ENCODE results near the gene OS9.

OS9 gene

GRCh38 chr12:57717846-57718640 lies 24.1 kb downstream of the OS9 start:
- TF ChIP-seq ZNF513 (tag by site-specific recombination; IDR thresholded peaks at IDR 0.05) (peak; percentile 91), ZNF114 (tag by site-specific recombination; IDR thresholded peaks at IDR 0.05) (no peak)
- H3K9me3 ChIP-seq (ENCODE audit: control insufficient read depth, insufficient read depth, low read depth, low read length) = no peaks in the 10 kb centered on the region
- no peak overlapping the region for H3K27ac ChIP-seq (ENCODE audit: extremely low read depth, low read depth, low read length)
- H3K36me3 ChIP-seq (ENCODE audit: control insufficient read depth in 2 of 2, insufficient read depth in 1 of 2, low read length in 2 of 2) = peaks cover 14 to 62% of the 10 kb centered on the region in 2 experiments; a peak in 2 of 3 replicates
- POLR2A ChIA-PET = interaction anchor here (0.7 kb wide), 1 partner anchor 8 kb away, joined by 3 read pairs; no protein-coding TSS in a partner anchor
- H3K4me3 ChIP-seq (ENCODE audit: low read depth, low read length) = no peak overlapping the region
- CTCF ChIA-PET = interaction anchor here (0.7 to 1.0 kb wide), 2 partner anchors 11 to 86 kb away, joined by 3 read pairs; no protein-coding TSS in a partner anchor
- H3K4me1 ChIP-seq (ENCODE audit: control insufficient read depth, insufficient read depth, low read length) = no peaks in the 10 kb centered on the region

GRCh38 chr12:57718641-57719528 lies 25.0 kb downstream of the OS9 start:
- no peak for TF ChIP-seq ZNF398 (tag by site-specific recombination; IDR thresholded peaks at IDR 0.05)
- no peak for TF ChIP-seq ZNF391 (tag by site-specific recombination; IDR thresholded peaks at IDR 0.05; ENCODE audit: borderline replicate concordance, low read depth)
- no peak for TF ChIP-seq ZNF362 (tag by site-specific recombination; IDR thresholded peaks at IDR 0.05)
- no peak for TF ChIP-seq WT1 (tag by site-specific recombination; IDR thresholded peaks at IDR 0.05)
- no peak for TF ChIP-seq RBAK (tag by site-specific recombination; IDR thresholded peaks at IDR 0.05)
- TF ChIP-seq ZNF768 (tag by site-specific recombination; IDR thresholded peaks at IDR 0.05) = no peak
- no peak for TF ChIP-seq ZBTB6 (tag by site-specific recombination; IDR thresholded peaks at IDR 0.05)
- no peak for TF ChIP-seq OVOL3 (tag by site-specific recombination; IDR thresholded peaks at IDR 0.05)
- no peak for TF ChIP-seq ZNF148 (tag by site-specific recombination; IDR thresholded peaks at IDR 0.05; ENCODE audit: borderline replicate concordance)
- TF ChIP-seq ZNF26 (tag by site-specific recombination; IDR thresholded peaks at IDR 0.05) = no peak
- no peak for TF ChIP-seq ZFP3 (tag by site-specific recombination; IDR thresholded peaks at IDR 0.05; ENCODE audit: low read depth)
- no peak for TF ChIP-seq ZNF366 (tag by site-specific recombination; conservative IDR thresholded peaks at IDR 0.05)
- no peak for TF ChIP-seq ZNF473 (tag by site-specific recombination; IDR thresholded peaks at IDR 0.05)
- TF ChIP-seq ZNF660 (tag by site-specific recombination; IDR thresholded peaks at IDR 0.05) = no peak
- TF ChIP-seq ZNF140 (tag by site-specific recombination; IDR thresholded peaks at IDR 0.05) = no peak
- no peak for TF ChIP-seq ZNF624 (tag by site-specific recombination; IDR thresholded peaks at IDR 0.05)
- no peak for TF ChIP-seq SP2 (tag by site-specific recombination; IDR thresholded peaks at IDR 0.05)
- ChIA-PET POLR2A (no interaction called here), CTCF (interaction anchor here (0.6 to 0.7 kb wide), 2 partner anchors 18 to 104 kb away, joined by 3 read pairs; no protein-coding TSS in a partner anchor)
- H3K9me3 ChIP-seq (ENCODE audit: control insufficient read depth, insufficient read depth, low read depth, low read length) = no peaks in the 10 kb centered on the region
- H3K4me3 ChIP-seq (ENCODE audit: low read depth, low read length) = no peak overlapping the region
- H3K27ac ChIP-seq (ENCODE audit: extremely low read depth, low read depth, low read length) = no peak overlapping the region
- H3K4me1 ChIP-seq (ENCODE audit: control insufficient read depth, insufficient read depth, low read length) = no peaks in the 10 kb centered on the region
- peaks cover 14 to 62% of the 10 kb centered on the region in 2 experiments; a peak in 2 of 3 replicates for H3K36me3 ChIP-seq (ENCODE audit: control insufficient read depth in 2 of 2, insufficient read depth in 1 of 2, low read length in 2 of 2)

Data from HEK293 (cell line).